HCT116 (cell line): Measurements from ENCODE around the gene MTOR. TPM values are rescaled to one million over a fixed set of nuclear protein-coding genes. Genes with fewer than 3 reads are reported as not detected.
A peak's percentile ranks its signal among the peaks of the same experiment; 100 is the strongest.

Source experiments
- ATAC-seq: fragments of 200-7000 bp; cut with Tn5 transposase; 2 replicates; pipeline ENCODE4 v1.9.1; 2020; ENCODE audit warnings: mild to moderate bottlenecking, moderate library complexity
- BruUV-seq: library from RNA; stranded (reverse); fragments of 400-500 nt; replicated peaks from 2 replicates; lab custom pipeline; 2021; lab: Mats Ljungman, UMichigan
- CTCF ChIA-PET: fragments of 300-600 bp; sonication (Branson Sonifier 250); formaldehyde crosslinking; loops from one replicate; lab custom pipeline; 2021; ENCODE audit warnings: antibody characterized with exemption; lab: Charles Lee
- POLR2A ChIA-PET: fragments of 300-600, 350-600 bp; sonication (Branson Sonifier 250); formaldehyde crosslinking; loops from one replicate; lab custom pipeline; 2021; ENCODE audit warnings: antibody characterized with exemption; lab: Charles Lee
- RAD21 ChIA-PET, 2 experiments: fragments of 300-600 bp; sonication (Branson Sonifier 250); formaldehyde crosslinking; loops; one replicate each; lab custom pipeline; 2023; ENCODE audit warnings: low total read pairs in 2 of 2; ENCODE audit not compliant: uncharacterized antibody in 2 of 2, unreplicated experiment in 2 of 2, low non-redundant PET in 1 of 2; lab: Charles Lee
- DNase-seq: peaks from one replicate; pipeline ENCODE4 v3.0.0-alpha.2; 2010; ENCODE audit warnings: low read depth, low spot score
- H2AFZ ChIP-seq: fragments of 200-600 bp; shearing (Covaris generic), sonication (generic); 2 replicates; pipeline ENCODE4 v1.6.1; 2017; ENCODE audit warnings: low read depth, mixed run types, mixed read lengths, antibody characterized with exemption, low read length; ENCODE audit not compliant: poor library complexity, severe bottlenecking
- H3K27ac ChIP-seq: 2 replicates; pipeline ENCODE4 v1.5.1; 2012; ENCODE audit warnings: low read depth, low read length
- H3K27me3 ChIP-seq: fragments of 200-600 bp; sonication (generic); 2 replicates; pipeline ENCODE4 v1.6.1; 2016; ENCODE audit warnings: mixed run types, low read length, mixed read lengths; ENCODE audit not compliant: insufficient read depth
- H3K36me3 ChIP-seq, 2 experiments: fragments of 200-500 bp in 1 of 2; fragments of 200-600 bp in 1 of 2; sonication (Bioruptor generic) in 1 of 2; sonication (generic) in 1 of 2; 2 replicates each; pipeline versions ENCODE4 v1.5.1 to v1.6.1; 2014 to 2016; ENCODE audit warnings: low read length in 2 of 2, inconsistent platforms in 1 of 2, mixed read lengths in 1 of 2, mixed run types in 1 of 2; ENCODE audit not compliant: insufficient read depth in 2 of 2, control insufficient read depth in 1 of 2
- H3K4me1 ChIP-seq, 2 experiments: fragments of 200-600 bp in 1 of 2; sonication (generic) in 1 of 2; 2 replicates each; pipeline versions ENCODE4 v1.5.1 to v1.6.1; 2012 to 2017; ENCODE audit warnings: low read length in 2 of 2, inconsistent platforms in 1 of 2, mild to moderate bottlenecking in 1 of 2, mixed read lengths in 1 of 2, mixed run types in 1 of 2, moderate library complexity in 1 of 2; ENCODE audit not compliant: insufficient read depth in 2 of 2, control insufficient read depth in 1 of 2
- H3K4me2 ChIP-seq: fragments of 200-600 bp; sonication (generic); 2 replicates; pipeline ENCODE4 v1.6.1; 2017; ENCODE audit warnings: mixed run types, low read length, mixed read lengths
- H3K4me3 ChIP-seq, 2 experiments: fragments of 200-600 bp in 1 of 2; sonication (generic) in 1 of 2; replicated peaks in 1 of 2; 2 replicates each; pipeline ENCODE4 v1.5.1; 2011 to 2016; ENCODE audit warnings: low read length in 2 of 2, control low read depth in 1 of 2, low read depth in 1 of 2, mild to moderate bottlenecking in 1 of 2, mixed read lengths in 1 of 2, mixed run types in 1 of 2
- H3K79me2 ChIP-seq: fragments of 200-600 bp; sonication (generic); 2 replicates; pipeline ENCODE4 v1.6.1; 2017; ENCODE audit warnings: mild to moderate bottlenecking, mixed run types, low read length, moderate library complexity, mixed read lengths; ENCODE audit not compliant: insufficient read depth
- H3K9ac ChIP-seq: fragments of 200-600 bp; sonication (generic); 2 replicates; pipeline ENCODE4 v1.6.1; 2016; ENCODE audit warnings: low read length, mixed read lengths
- H3K9me2 ChIP-seq: fragments of 200-600 bp; sonication (generic), shearing (Covaris generic); 2 replicates; pipeline ENCODE4 v1.6.1; 2017; ENCODE audit warnings: mixed run types, mild to moderate bottlenecking, moderate library complexity; ENCODE audit not compliant: insufficient read depth
- H3K9me3 ChIP-seq, 2 experiments: fragments of 200-500 bp in 1 of 2; fragments of 200-600 bp in 1 of 2; sonication (Bioruptor generic) in 1 of 2; sonication (generic) in 1 of 2; 2 replicates each; pipeline ENCODE4 v1.6.1; 2014 to 2017; ENCODE audit warnings: low read length in 2 of 2, mixed read lengths in 2 of 2, inconsistent platforms in 1 of 2, low read depth in 1 of 2, mild to moderate bottlenecking in 1 of 2, mixed run types in 1 of 2, moderate library complexity in 1 of 2; ENCODE audit not compliant: control insufficient read depth in 1 of 2, insufficient read depth in 1 of 2
- H4K20me1 ChIP-seq: fragments of 200-600 bp; sonication (generic), shearing (Covaris generic); 2 replicates; pipeline ENCODE4 v1.6.1; 2017; ENCODE audit warnings: mixed run types, mild to moderate bottlenecking, moderate library complexity; ENCODE audit not compliant: insufficient read depth
- CBX3 ChIP-seq: IDR thresholded peaks from 2 replicates; pipeline ENCODE4 v1.6.1; 2012; ENCODE audit warnings: low read depth
- CEBPB ChIP-seq: IDR thresholded peaks from 2 replicates; pipeline ENCODE4 v1.6.1; 2012; ENCODE audit warnings: low read depth
- ELF1 ChIP-seq: IDR thresholded peaks from 2 replicates; pipeline ENCODE4 v1.6.1; 2012; ENCODE audit warnings: low read depth, borderline replicate concordance
- EZH2 ChIP-seq: fragments of 200-600 bp; sonication (generic); IDR thresholded peaks from 2 replicates; pipeline ENCODE4 v1.6.1; 2017; ENCODE audit warnings: antibody characterized with exemption, mixed run types
- EZH2phosphoT487 ChIP-seq: fragments of 200-600 bp; IDR thresholded peaks from 2 replicates; pipeline ENCODE4 v1.6.1; 2018; ENCODE audit warnings: antibody characterized with exemption, borderline replicate concordance
- FOSL1 ChIP-seq: IDR thresholded peaks from 2 replicates; pipeline ENCODE4 v1.6.1; 2012; ENCODE audit warnings: low read depth
- JUND ChIP-seq: IDR thresholded peaks from 2 replicates; pipeline ENCODE4 v1.6.1; 2012
- POLR2A ChIP-seq: IDR thresholded peaks from 2 replicates; pipeline ENCODE4 v1.7.0; 2011; ENCODE audit warnings: borderline replicate concordance; ENCODE audit not compliant: insufficient read depth, insufficient read length; ENCODE audit errors: extremely low read depth
- POLR2AphosphoS5 ChIP-seq: IDR thresholded peaks from 2 replicates; pipeline ENCODE4 v1.6.1; 2011; ENCODE audit warnings: mild to moderate bottlenecking, low read depth, low read length, moderate library complexity
- RAD21 ChIP-seq: IDR thresholded peaks from 2 replicates; pipeline ENCODE4 v1.6.1; 2012; ENCODE audit warnings: low read depth, mild to moderate bottlenecking
- SIN3A ChIP-seq: IDR thresholded peaks from 2 replicates; pipeline ENCODE4 v1.6.1; 2012; ENCODE audit warnings: low read depth
- SP1 ChIP-seq: IDR thresholded peaks from 2 replicates; pipeline ENCODE4 v1.6.1; 2012; ENCODE audit warnings: low read depth
- SRF ChIP-seq: IDR thresholded peaks from 2 replicates; pipeline ENCODE4 v1.6.1; 2012; ENCODE audit warnings: low read depth
- TCF7L2 ChIP-seq: IDR thresholded peaks from 2 replicates; pipeline ENCODE4 v1.7.0; 2011; ENCODE audit warnings: borderline replicate concordance, inconsistent platforms; ENCODE audit not compliant: insufficient read depth, insufficient read length; ENCODE audit errors: extremely low read depth
- ZFX ChIP-seq: fragments of 450-650 bp; IDR thresholded peaks from 2 replicates; pipeline ENCODE4 v1.6.1; 2017
- ZNF274 ChIP-seq: fragments of 200-500 bp; sonication (Bioruptor generic); IDR thresholded peaks from 2 replicates; pipeline ENCODE4 v1.6.1; 2014; ENCODE audit warnings: mild to moderate bottlenecking, low read depth, low read length, inconsistent platforms
- intact Hi-C: fragments of 100-400 bp; cut with micrococcal nuclease; formaldehyde crosslinking; loops from 2 replicates; pipeline ENCODE4 v1.10.0; 2022
- total RNA-seq: library from RNA; stranded (reverse); gene quantifications from one replicate; pipeline ENCODE4 v1.2.1, GENCODE V29; 2021; ENCODE audit not compliant: unreplicated experiment
- TF ChIP-seq, protein P1 (sequence below): IDR thresholded peaks from 2 replicates; pipeline ENCODE4 v1.6.1; 2012
- TF ChIP-seq, protein P2 (sequence below): IDR thresholded peaks from 2 replicates; pipeline ENCODE4 v1.6.1; 2012

The MTOR gene
- total RNA-seq, 1 experiment from 2014 or later, result 42.2 TPM

DNA sequence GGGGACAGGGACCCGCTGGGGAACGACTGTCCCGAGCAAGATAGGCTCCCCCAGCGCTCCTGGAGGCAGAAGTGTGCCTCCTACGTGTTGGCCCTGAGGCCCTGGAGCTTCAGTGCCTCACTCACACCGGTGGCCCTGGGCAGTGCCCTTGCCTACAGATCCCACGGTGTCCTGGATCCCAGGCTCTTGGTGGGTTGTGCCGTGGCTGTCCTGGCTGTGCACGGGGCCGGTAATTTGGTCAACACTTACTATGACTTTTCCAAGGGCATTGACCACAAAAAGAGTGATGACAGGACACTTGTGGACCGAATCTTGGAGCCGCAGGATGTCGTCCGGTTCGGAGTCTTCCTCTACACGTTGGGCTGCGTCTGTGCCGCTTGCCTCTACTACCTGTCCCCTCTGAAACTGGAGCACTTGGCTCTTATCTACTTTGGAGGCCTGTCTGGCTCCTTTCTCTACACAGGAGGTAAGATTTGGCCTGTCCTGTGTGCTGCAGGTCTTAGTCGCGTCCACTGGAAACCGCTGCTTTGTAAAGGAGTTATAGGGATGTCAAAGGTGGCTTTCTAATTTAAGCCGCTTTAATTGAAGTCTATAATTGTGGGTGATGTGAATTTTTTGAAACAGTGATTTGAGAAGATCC, 11.4 kb upstream of the MTOR start:
- peak; percentile 59 for ATAC-seq
- Histone ChIP-seq H3K27ac (peak overlapping the region; percentile 75), H3K4me3 (peak overlapping the region; percentile 82 to 96), H2AFZ (no peak overlapping the region), H3K79me2 (peaks cover 35% of the 10 kb centered on the region), H3K27me3 (no peaks in the 10 kb centered on the region), H3K9me3 (no peaks in the 10 kb centered on the region), H3K4me2 (peak overlapping the region; percentile 87), H3K9me2 (no peaks in the 10 kb centered on the region), H4K20me1 (no peaks in the 10 kb centered on the region), H3K4me1 (peaks cover 9 to 19% of the 10 kb centered on the region in 2 experiments), H3K9ac (peak overlapping the region; percentile 86), H3K36me3 (peaks cover 2 to 4% of the 10 kb centered on the region in 2 experiments; a peak in 1 of 4 replicates)
- no peak for DNase-seq
- BruUV-seq, result TSS peak; percentile 59
- intact Hi-C loops, result no loop called here
- ChIA-PET RAD21 (no interaction called here), POLR2A (interaction anchor here (0.8 to 1.0 kb wide), 2 partner anchors 12 to 634 kb away, joined by 3 to 5 read pairs; partner anchors contain the start of gene MTOR), CTCF (no interaction called here)
- TF ChIP-seq JUND (no peak), TCF7L2 (no peak), CBX3 (no peak), SRF (no peak), EZH2 (no peak), CEBPB (no peak)
- TF ChIP-seq, protein P1, sequence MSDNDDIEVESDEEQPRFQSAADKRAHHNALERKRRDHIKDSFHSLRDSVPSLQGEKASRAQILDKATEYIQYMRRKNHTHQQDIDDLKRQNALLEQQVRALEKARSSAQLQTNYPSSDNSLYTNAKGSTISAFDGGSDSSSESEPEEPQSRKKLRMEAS, result no peak

DNA sequence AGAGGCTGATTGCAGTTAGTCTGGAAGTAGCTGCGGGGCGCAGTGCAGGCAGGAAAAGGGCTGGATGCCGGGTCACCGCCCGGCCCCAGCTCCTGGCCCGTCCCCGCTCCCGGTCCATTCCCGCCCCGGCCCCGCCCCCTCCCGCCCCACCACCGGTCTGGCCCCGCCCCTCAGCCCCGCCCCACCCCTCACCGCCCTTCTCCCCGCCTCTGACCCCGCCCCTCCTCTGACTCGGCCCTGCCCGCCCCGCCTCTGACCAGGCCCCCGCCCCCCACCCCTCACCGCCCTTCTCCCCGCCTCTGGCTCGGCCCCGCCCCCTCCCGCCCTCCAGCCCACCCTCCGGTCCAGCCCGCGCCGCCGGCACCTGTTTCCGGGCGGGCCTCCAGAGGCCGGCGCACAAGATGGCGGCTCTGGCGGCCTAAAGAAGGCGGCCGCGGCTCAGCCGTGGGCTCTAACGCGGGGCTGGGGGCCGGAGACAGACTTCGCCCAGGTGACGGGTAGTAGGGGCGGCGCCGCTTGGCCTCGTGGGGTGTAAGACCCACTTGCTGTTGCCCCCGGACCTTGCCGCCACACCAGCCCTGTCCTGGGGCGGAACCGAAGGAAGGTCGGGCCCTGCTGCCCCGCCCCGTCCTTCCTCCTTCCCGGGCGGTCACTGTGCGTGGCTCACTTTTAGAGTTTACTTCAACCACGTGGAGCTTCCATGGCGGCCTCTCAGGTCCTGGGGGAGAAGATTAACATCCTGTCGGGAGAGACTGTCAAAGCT, 10.7 kb upstream of the MTOR start, which contains the start of gene UBIAD1:
TSS of gene UBIAD1 (plus strand) at position 367 of the 763 bp plus-strand sequence. CDS start at position 701, 334 bp downstream.
- no peaks in the 10 kb centered on the region for H4K20me1 ChIP-seq
- peak within 1 kb of the TSS; percentile 81 for H2AFZ ChIP-seq
- no TSS peak for BruUV-seq
- no peaks in the 10 kb centered on the region for H3K9me3 ChIP-seq
- H3K4me3 ChIP-seq, result peak within 1 kb of the TSS; percentile 82 to 96
- H3K36me3 ChIP-seq, result peaks cover 0 to 1% of the 10 kb centered on the region in 2 experiments; a peak in 1 of 4 replicates
- intact Hi-C loops, result no loop called here
- H3K4me1 ChIP-seq, result peaks cover 9 to 19% of the 10 kb centered on the region in 2 experiments
- no peaks in the 10 kb centered on the region for H3K9me2 ChIP-seq
- peak within 1 kb of the TSS; percentile 75 for H3K27ac ChIP-seq
- RAD21 ChIA-PET, result no interaction called here
- CTCF ChIA-PET, result interaction anchor here (0.5 to 1.2 kb wide), 7 partner anchors 13 to 422 kb away, joined by 3 to 6 read pairs (median 3); no protein-coding TSS in a partner anchor
- peak within 1 kb of the TSS; percentile 87 for H3K4me2 ChIP-seq
- no peaks in the 10 kb centered on the region for H3K27me3 ChIP-seq
- H3K79me2 ChIP-seq, result peaks cover 35% of the 10 kb centered on the region
- peak; percentile 88 for ATAC-seq
- POLR2A ChIA-PET, result interaction anchor here (0.8 to 1.2 kb wide), 3 partner anchors 11 to 635 kb away, joined by 3 to 11 read pairs (median 5); partner anchors contain the start of gene MTOR
- DNase-seq, result peak; percentile 71
- peak within 1 kb of the TSS; percentile 86 for H3K9ac ChIP-seq
- TF ChIP-seq, protein P2, sequence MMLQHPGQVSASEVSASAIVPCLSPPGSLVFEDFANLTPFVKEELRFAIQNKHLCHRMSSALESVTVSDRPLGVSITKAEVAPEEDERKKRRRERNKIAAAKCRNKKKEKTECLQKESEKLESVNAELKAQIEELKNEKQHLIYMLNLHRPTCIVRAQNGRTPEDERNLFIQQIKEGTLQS, result no peak
- TF ChIP-seq JUND (no peak; the same call in 1 of the 2 replicates), SP1 (peak; percentile 84), SIN3A (peak; percentile 53; the same call in 1 of the 2 replicates), FOSL1 (no peak), POLR2AphosphoS5 (peak; percentile 91), POLR2A (no peak), ZNF274 (no peak), SRF (no peak), CEBPB (no peak), EZH2 (no peak), RAD21 (no peak), TCF7L2 (no peak), ZFX (peak; percentile 88), EZH2phosphoT487 (no peak), ELF1 (no peak)
- TF ChIP-seq, protein P1, result peak; percentile 98
